Upper lobe of left lung (tissue), 4 donors: ENCODE measurements around the gene CHST8.

ENCODE experiments used
- CTCF ChIP-seq, 6 experiments: fragments of 450-650 bp in 4 of 6; fragments of 200-600 bp in 2 of 6; sonication (generic) in 2 of 6; IDR thresholded peaks; one replicate each; pipeline ENCODE4 v1.5.1; 2016 to 2019; ENCODE audit warnings: antibody characterized with exemption in 6 of 6
- POLR2A ChIP-seq, 4 donors: fragments of 450-650 bp; IDR thresholded peaks; one replicate each; pipeline ENCODE4 v1.5.1; 2016 to 2017; ENCODE audit warnings: antibody characterized with exemption in 4 of 4, mild to moderate bottlenecking in 2 of 4

GRCh38 chr19:33629826-33630375, 8.1 kb downstream of the CHST8 start:
- TF ChIP-seq CTCF (IDR thresholded peaks at IDR 0.05) (no peak), POLR2A (IDR thresholded peaks at IDR 0.05) (no peak)
